ENCODE measurements around the gene HIF1A.
"Not testable (repeated sequence)": the region's sequence is repeated elsewhere in the genome, so short reads cannot be mapped to it uniquely, and the experiment has no call there.

The HIF1A gene

DNA sequence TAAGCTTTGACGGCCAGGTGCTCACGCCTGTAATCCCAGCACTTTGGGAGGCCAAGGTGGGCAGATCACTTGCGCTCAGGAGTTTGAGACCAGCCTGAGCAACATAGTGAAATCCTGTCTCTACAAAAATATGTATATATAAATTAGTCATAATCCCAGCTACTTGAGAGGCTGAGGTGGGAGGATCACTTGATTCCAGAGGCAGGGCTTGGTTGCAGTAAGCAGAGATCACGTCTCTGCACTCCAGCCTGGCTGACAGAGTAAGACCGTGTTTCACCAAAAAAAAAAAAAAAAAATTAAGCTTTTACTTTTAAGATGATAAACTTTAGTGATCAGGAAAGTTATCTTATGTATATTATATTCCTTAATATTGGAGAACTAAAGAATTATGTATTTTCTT is 48.9 kb downstream of the HIF1A start:
- DNase-seq (ENCODE audit: low spot score): no peak
- Histone ChIP-seq H3K4me3 (no peak overlapping the region), H3K27ac (no peak overlapping the region)
- TF ChIP-seq, protein P1, sequence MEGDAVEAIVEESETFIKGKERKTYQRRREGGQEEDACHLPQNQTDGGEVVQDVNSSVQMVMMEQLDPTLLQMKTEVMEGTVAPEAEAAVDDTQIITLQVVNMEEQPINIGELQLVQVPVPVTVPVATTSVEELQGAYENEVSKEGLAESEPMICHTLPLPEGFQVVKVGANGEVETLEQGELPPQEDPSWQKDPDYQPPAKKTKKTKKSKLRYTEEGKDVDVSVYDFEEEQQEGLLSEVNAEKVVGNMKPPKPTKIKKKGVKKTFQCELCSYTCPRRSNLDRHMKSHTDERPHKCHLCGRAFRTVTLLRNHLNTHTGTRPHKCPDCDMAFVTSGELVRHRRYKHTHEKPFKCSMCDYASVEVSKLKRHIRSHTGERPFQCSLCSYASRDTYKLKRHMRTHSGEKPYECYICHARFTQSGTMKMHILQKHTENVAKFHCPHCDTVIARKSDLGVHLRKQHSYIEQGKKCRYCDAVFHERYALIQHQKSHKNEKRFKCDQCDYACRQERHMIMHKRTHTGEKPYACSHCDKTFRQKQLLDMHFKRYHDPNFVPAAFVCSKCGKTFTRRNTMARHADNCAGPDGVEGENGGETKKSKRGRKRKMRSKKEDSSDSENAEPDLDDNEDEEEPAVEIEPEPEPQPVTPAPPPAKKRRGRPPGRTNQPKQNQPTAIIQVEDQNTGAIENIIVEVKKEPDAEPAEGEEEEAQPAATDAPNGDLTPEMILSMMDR (IDR thresholded peaks at IDR 0.05): no peak

DNA sequence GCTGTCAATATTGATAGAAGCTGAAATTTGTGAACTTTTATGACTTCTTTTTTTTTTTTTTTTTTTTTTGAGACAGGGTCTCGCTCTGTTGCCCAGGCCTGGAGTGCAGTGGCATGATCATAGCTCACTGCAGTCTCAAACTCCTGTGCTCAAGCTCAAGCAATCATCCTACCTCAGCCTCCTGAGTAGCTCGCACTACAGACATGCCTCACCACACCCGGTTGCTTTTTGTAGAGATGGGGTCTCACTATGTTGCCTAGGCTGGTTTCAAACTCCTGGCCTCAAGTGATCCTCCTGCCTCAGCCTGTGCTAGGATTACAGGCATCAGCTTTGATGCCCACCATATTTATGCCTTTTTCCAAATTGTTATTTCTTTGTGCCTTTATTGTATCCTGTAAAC is 51.0 kb downstream of the HIF1A start:
- not testable (repeated sequence) for DNase-seq (ENCODE audit: low spot score); H3K4me3 ChIP-seq
- H3K27ac ChIP-seq: peak overlapping the region; percentile 15 to 26

DNA sequence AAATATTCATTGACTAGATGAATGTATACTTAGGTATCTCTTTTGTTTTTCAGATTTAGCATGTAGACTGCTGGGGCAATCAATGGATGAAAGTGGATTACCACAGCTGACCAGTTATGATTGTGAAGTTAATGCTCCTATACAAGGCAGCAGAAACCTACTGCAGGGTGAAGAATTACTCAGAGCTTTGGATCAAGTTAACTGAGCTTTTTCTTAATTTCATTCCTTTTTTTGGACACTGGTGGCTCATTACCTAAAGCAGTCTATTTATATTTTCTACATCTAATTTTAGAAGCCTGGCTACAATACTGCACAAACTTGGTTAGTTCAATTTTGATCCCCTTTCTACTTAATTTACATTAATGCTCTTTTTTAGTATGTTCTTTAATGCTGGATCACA is 51.6 kb downstream of the HIF1A start:
- Histone ChIP-seq H3K27ac (peak overlapping the region; percentile 15 to 26), H3K4me3 (no peak overlapping the region)
- no peak for DNase-seq (ENCODE audit: low spot score)
- TF ChIP-seq, protein P1 (IDR thresholded peaks at IDR 0.05): no peak

DNA sequence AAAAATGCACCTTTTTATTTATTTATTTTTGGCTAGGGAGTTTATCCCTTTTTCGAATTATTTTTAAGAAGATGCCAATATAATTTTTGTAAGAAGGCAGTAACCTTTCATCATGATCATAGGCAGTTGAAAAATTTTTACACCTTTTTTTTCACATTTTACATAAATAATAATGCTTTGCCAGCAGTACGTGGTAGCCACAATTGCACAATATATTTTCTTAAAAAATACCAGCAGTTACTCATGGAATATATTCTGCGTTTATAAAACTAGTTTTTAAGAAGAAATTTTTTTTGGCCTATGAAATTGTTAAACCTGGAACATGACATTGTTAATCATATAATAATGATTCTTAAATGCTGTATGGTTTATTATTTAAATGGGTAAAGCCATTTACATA is 52.0 kb downstream of the HIF1A start:
- TF ChIP-seq, protein P1 (IDR thresholded peaks at IDR 0.05): no peak
- DNase-seq (ENCODE audit: low spot score): no peak
- Histone ChIP-seq H3K27ac (peak overlapping the region in 1 of 2 donors; percentile 30), H3K4me3 (no peak overlapping the region)

DNA sequence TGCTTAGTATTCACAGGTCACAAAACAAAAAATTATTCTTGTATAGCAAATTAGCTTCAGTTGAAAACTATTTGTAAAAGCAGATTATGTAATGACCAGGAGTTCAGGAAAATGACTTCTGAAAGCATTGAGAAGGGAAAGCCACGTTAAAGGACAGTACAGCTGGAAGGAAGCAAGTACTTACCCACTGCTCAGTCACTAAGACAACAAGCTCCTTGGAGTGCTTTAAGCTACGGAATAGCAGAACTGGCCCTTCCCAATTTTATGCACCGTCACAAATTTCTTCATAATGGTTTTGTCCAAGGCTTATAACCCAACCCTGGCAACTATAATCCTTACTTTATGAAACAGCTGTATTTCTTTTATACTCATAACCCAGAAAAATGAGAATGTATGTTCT is 54.0 kb downstream of the HIF1A start:
- H3K27ac ChIP-seq: peak overlapping the region in 1 of 2 donors; percentile 19
- DNase-seq (ENCODE audit: low spot score): no peak
- H3K4me3 ChIP-seq: no peak overlapping the region
- TF ChIP-seq, protein P1 (IDR thresholded peaks at IDR 0.05): no peak

DNA sequence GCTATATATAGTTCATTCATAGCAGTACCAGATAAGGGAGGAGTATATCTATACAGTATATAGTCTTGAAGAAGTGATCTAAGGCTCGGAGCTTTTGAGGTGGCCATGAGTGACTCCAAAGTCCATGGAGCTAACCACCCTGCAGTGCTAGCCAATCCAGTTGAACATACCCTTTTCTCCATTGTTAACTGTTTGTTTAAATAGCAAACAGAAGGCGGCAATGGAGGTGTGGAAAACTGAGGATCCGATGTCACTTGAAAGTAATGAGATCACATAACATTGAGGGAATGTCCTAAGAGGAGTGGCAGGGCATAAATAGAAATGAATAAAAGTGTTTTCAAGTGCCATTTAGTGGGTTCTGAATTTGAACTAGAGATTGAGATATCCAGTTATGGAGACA is 54.6 kb downstream of the HIF1A start:
- Histone ChIP-seq H3K27ac (peak overlapping the region; percentile 19 to 23), H3K4me3 (peak overlapping the region; percentile 72)
- no peak for DNase-seq (ENCODE audit: low spot score)
- TF ChIP-seq, protein P1 (IDR thresholded peaks at IDR 0.05): no peak

DNA sequence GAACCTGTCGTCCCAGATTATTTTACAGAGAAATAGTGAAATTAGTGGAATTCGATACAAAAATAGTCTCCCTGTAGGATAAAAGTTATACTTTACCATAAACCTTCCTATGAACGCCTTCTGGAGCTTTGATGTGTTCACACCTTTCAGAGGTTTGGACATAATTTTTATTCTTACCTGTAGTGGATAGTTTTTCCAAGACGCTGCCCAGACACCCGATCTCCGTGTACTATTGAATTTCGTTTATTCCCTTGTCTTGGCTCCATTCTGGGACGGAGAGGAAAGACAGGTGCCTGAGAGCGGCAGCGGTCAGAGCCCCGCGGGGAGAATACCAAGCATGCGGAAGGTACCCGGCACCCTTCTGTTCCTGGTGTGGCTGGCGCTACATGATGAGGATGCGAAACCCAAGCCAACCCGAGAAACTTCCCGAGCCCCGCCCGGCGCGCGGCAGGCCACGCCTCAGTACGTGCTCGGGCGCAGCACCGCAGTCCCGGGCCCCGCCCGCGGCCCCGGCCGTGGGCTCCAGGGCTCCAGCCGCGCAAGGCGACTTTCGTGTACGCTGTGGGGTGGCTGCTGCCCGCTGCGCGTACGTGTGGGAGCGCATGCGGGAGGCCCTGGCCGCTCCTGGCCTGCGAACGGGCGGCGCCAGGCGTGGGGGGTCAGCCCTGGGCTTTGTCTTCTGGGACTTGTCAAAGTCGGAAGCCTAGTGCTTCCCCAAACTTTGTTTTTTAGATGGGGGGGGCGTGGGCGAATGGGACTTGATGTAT is 55.6 kb downstream of the HIF1A start:
- H3K27ac ChIP-seq: peak overlapping the region; percentile 71 to 84
- DNase-seq (ENCODE audit: low spot score): peak; percentile 90
- TF ChIP-seq, protein P1 (IDR thresholded peaks at IDR 0.05): no peak
- peak overlapping the region; percentile 72 for H3K4me3 ChIP-seq
